H1 (cell line): ENCODE results near the gene GYS2. TPM values are rescaled to one million over a fixed set of nuclear protein-coding genes. Genes with fewer than 3 reads are reported as not detected.

Experiments used
- CTCF ChIA-PET: fragments of 300-600 bp; sonication (Branson Sonifier 250); formaldehyde crosslinking; loops from one replicate; lab custom pipeline; 2021; ENCODE audit not compliant: partially characterized antibody; lab: Charles Lee
- POLR2A ChIA-PET: fragments of 300-600 bp; sonication (Branson Sonifier 250); formaldehyde crosslinking; loops from one replicate; lab custom pipeline; 2021; ENCODE audit warnings: inconsistent platforms; ENCODE audit not compliant: partially characterized antibody; lab: Charles Lee
- DNase-seq, 2 experiments: peaks; one replicate each; pipeline versions ENCODE4 v3.0.0 to v3.0.0-alpha.2; 2010 to 2022; ENCODE audit warnings: low spot score in 2 of 2, low read depth in 1 of 2, mixed read lengths in 1 of 2
- FAIRE-seq: peaks from 2 replicates; lab custom pipeline; 2011; peaks lifted over from hg19 to GRCh38; lab: Jason Lieb, UNC
- H2AFZ ChIP-seq: 2 replicates; pipeline ENCODE4 v1.8.1; 2012; ENCODE audit warnings: low read length, inconsistent platforms
- H2AK5ac ChIP-seq: 2 replicates; pipeline ENCODE4 v1.6.1; 2013; ENCODE audit warnings: low read depth, low read length
- H2BK120ac ChIP-seq: replicated peaks from 2 replicates; pipeline ENCODE3; 2013; ENCODE audit warnings: low read depth, low read length, inconsistent platforms
- H2BK12ac ChIP-seq: 2 replicates; pipeline ENCODE4 v1.6.1; 2013; ENCODE audit warnings: low read depth, low read length
- H2BK15ac ChIP-seq: 2 replicates; pipeline ENCODE4 v1.6.1; 2013; ENCODE audit warnings: low read length
- H2BK20ac ChIP-seq: 2 replicates; pipeline ENCODE4 v1.6.1; 2013; ENCODE audit warnings: low read length
- H2BK5ac ChIP-seq: 2 replicates; pipeline ENCODE4 v1.6.1; 2013; ENCODE audit warnings: low read depth, low read length
- H3K14ac ChIP-seq: 2 replicates; pipeline ENCODE4 v1.6.1; 2013; ENCODE audit warnings: inconsistent platforms; ENCODE audit not compliant: insufficient read length
- H3K18ac ChIP-seq: 2 replicates; pipeline ENCODE4 v1.6.1; 2013; ENCODE audit warnings: low read length; ENCODE audit errors: extremely low read depth
- H3K23ac ChIP-seq: 2 replicates; pipeline ENCODE4 v1.6.1; 2013; ENCODE audit warnings: inconsistent platforms; ENCODE audit not compliant: insufficient read length
- H3K23me2 ChIP-seq: 2 replicates; pipeline ENCODE4 v1.6.1; 2013; ENCODE audit warnings: low read depth, low read length
- H3K27ac ChIP-seq: 2 replicates; pipeline ENCODE4 v1.6.1; 2011; ENCODE audit warnings: low read depth, low read length, inconsistent platforms
- H3K27me3 ChIP-seq, 4 experiments: replicated peaks in 1 of 4; 1 replicate in 1 of 4; 2 replicates in 3 of 4; pipeline versions ENCODE4 v1.6.1 to v1.8.1; 2011 to 2013; ENCODE audit warnings: low read length in 3 of 4, mild to moderate bottlenecking in 3 of 4, inconsistent platforms in 2 of 4, mixed read lengths in 2 of 4, moderate library complexity in 1 of 4; ENCODE audit not compliant: control insufficient read depth in 3 of 4, insufficient read depth in 3 of 4; ENCODE audit errors: extremely low read depth in 1 of 4
- H3K36me3 ChIP-seq, 4 experiments: 2 replicates each; pipeline versions ENCODE4 v1.6.1 to v1.8.1; 2011 to 2013; ENCODE audit warnings: mild to moderate bottlenecking in 4 of 4, low read length in 3 of 4, moderate library complexity in 2 of 4, control low read depth in 1 of 4, inconsistent platforms in 1 of 4; ENCODE audit not compliant: insufficient read depth in 4 of 4, control insufficient read depth in 2 of 4
- H3K4ac ChIP-seq: replicated peaks from 2 replicates; pipeline ENCODE3; 2013; ENCODE audit warnings: low read length, low read depth, mixed read lengths, inconsistent platforms; ENCODE audit not compliant: insufficient read length
- H3K4me1 ChIP-seq, 4 experiments: replicated peaks in 1 of 4; 1 replicate in 1 of 4; 2 replicates in 3 of 4; pipeline versions ENCODE4 v1.6.1 to v1.8.1; 2011 to 2013; ENCODE audit warnings: low read length in 3 of 4, inconsistent platforms in 2 of 4, mixed read lengths in 1 of 4; ENCODE audit not compliant: insufficient read depth in 4 of 4, control insufficient read depth in 3 of 4
- H3K4me2 ChIP-seq, 2 experiments: 2 replicates each; pipeline versions ENCODE4 v1.6.1 to v1.8.1; 2011 to 2013; ENCODE audit warnings: low read depth in 2 of 2, low read length in 2 of 2, control low read depth in 1 of 2, inconsistent platforms in 1 of 2, mild to moderate bottlenecking in 1 of 2; ENCODE audit not compliant: insufficient read depth in 1 of 2
- H3K4me3 ChIP-seq, 4 experiments: fragments of 200-600, 300-600 bp in 1 of 4; sonication (generic), shearing (Covaris generic), sonication (Bioruptor Twin) in 1 of 4; 2 replicates each; pipeline versions ENCODE4 v1.5.1 to v1.8.1; 2011 to 2016; ENCODE audit warnings: low read length in 4 of 4, low read depth in 3 of 4, control low read depth in 2 of 4, inconsistent platforms in 2 of 4, mild to moderate bottlenecking in 2 of 4, mixed read lengths in 1 of 4, moderate library complexity in 1 of 4; ENCODE audit not compliant: insufficient read depth in 2 of 4; ENCODE audit errors: extremely low read depth in 1 of 4
- H3K56ac ChIP-seq: replicated peaks from 2 replicates; pipeline ENCODE3; 2013; ENCODE audit warnings: low read depth, mild to moderate bottlenecking, mixed read lengths, low read length, inconsistent platforms; ENCODE audit not compliant: insufficient read length
- H3K79me1 ChIP-seq: 2 replicates; pipeline ENCODE4 v1.6.1; 2013; ENCODE audit warnings: low read depth, low read length, control low read depth
- H3K79me2 ChIP-seq, 2 experiments: 2 replicates each; pipeline versions ENCODE4 v1.6.1 to v1.8.1; 2012 to 2013; ENCODE audit warnings: low read length in 2 of 2, mild to moderate bottlenecking in 2 of 2, inconsistent platforms in 1 of 2; ENCODE audit not compliant: insufficient read depth in 2 of 2, control insufficient read depth in 1 of 2
- H3K9ac ChIP-seq, 4 experiments: replicated peaks in 1 of 4; 1 replicate in 1 of 4; 2 replicates in 3 of 4; pipeline versions ENCODE4 v1.6.1 to v1.8.1; 2011 to 2013; ENCODE audit warnings: low read depth in 3 of 4, low read length in 3 of 4, control low read depth in 2 of 4, mild to moderate bottlenecking in 2 of 4, moderate library complexity in 2 of 4, inconsistent platforms in 1 of 4; ENCODE audit errors: extremely low read depth in 1 of 4
- H3K9me3 ChIP-seq, 2 experiments: 2 replicates each; pipeline versions ENCODE4 v1.6.1 to v1.8.1; 2012 to 2013; ENCODE audit warnings: mild to moderate bottlenecking in 2 of 2, moderate library complexity in 2 of 2, control low read depth in 1 of 2, inconsistent platforms in 1 of 2, low read depth in 1 of 2, low read length in 1 of 2, mixed read lengths in 1 of 2; ENCODE audit not compliant: insufficient read depth in 2 of 2
- H4K20me1 ChIP-seq, 2 experiments: replicated peaks in 1 of 2; 2 replicates each; pipeline versions ENCODE3 to v1.8.1; 2011 to 2013; ENCODE audit warnings: inconsistent platforms in 2 of 2, low read length in 2 of 2, mild to moderate bottlenecking in 1 of 2; ENCODE audit not compliant: insufficient read depth in 2 of 2, control insufficient read depth in 1 of 2
- H4K5ac ChIP-seq: 2 replicates; pipeline ENCODE4 v1.6.1; 2013; ENCODE audit warnings: low read length, low read depth, mixed read lengths, inconsistent platforms; ENCODE audit not compliant: insufficient read length
- H4K8ac ChIP-seq: 2 replicates; pipeline ENCODE4 v1.8.0; 2013; ENCODE audit warnings: mild to moderate bottlenecking, moderate library complexity, low read length, inconsistent platforms; ENCODE audit not compliant: insufficient read depth; ENCODE audit errors: extremely low read depth
- H4K91ac ChIP-seq: replicated peaks from 2 replicates; pipeline ENCODE3; 2013; ENCODE audit warnings: low read length, mixed read lengths, inconsistent platforms; ENCODE audit not compliant: insufficient read length
- MAX ChIP-seq: IDR thresholded peaks from 2 replicates; pipeline ENCODE4 v1.6.1; 2012; ENCODE audit warnings: inconsistent platforms
- NANOG ChIP-seq: IDR thresholded peaks from 2 replicates; pipeline ENCODE4 v1.6.1; 2011; ENCODE audit warnings: low read length, low read depth, mild to moderate bottlenecking, inconsistent platforms; ENCODE audit not compliant: insufficient read depth, poor library complexity, severe bottlenecking
- NRF1 ChIP-seq: IDR thresholded peaks from 2 replicates; pipeline ENCODE4 v1.6.1; 2011; ENCODE audit warnings: mild to moderate bottlenecking, low read depth, low read length, improper control_type of control experiment
- SP1 ChIP-seq: IDR thresholded peaks from 2 replicates; pipeline ENCODE4 v1.6.1; 2011; ENCODE audit warnings: low read depth, low read length
- TBP ChIP-seq: IDR thresholded peaks from 2 replicates; pipeline ENCODE4 v1.6.1; 2011; ENCODE audit warnings: low read depth, low read length, improper control_type of control experiment
- YY1 ChIP-seq: IDR thresholded peaks from 2 replicates; pipeline ENCODE4 v1.6.1; 2011; ENCODE audit warnings: low read depth, mild to moderate bottlenecking, low read length
- WGBS, 2 experiments: shearing (Covaris generic) in 1 of 2; methylation state at CpG; one replicate each; pipeline versions ENCODE4 v1.1.6 to v1.1.7; 2013 to 2015; ENCODE audit warnings: low lambda C conversion rate in 2 of 2, mixed read lengths in 2 of 2, inconsistent platforms in 1 of 2, low coverage in 1 of 2, missing lambda C conversion rate in 1 of 2; ENCODE audit not compliant: insufficient replicate concordance in 2 of 2, insufficient coverage in 1 of 2, insufficient read length in 1 of 2; ENCODE audit errors: extremely low coverage in 1 of 2, missing lambda C conversion rate in 1 of 2; 5-methylcytosine and 5-hydroxymethylcytosine counted together
- polyA plus RNA-seq, 7 experiments: library from polyadenylated mRNA; depleted of rRNA in 3 of 7; stranded (reverse) in 5 of 7; unstranded in 2 of 7; fragments of >200 nt in 5 of 7; fragments of 200-250 nt in 2 of 7; gene quantifications; 1 replicate in 5 of 7; 2 replicates in 1 of 7; 4 replicates in 1 of 7; pipeline versions ENCODE4 v1.2.1 to v1.2.3, GENCODE V29; 2011 to 2013; ENCODE audit warnings: missing spikeins in 2 of 7, mixed read lengths in 2 of 7
- total RNA-seq: library from RNA; stranded (reverse); fragmentation: NEBNext Ultra II Directional; extraction: Animal tissue kit (Norgen Biotek cat#: 25700); gene quantifications from 2 replicates; pipeline ENCODE4 v1.2.1, GENCODE V29; 2021

Gene GYS2
- total and polyA plus RNA-seq, 2 of the 8 experiments (the other 6 are each of a cell fraction or from before 2014, with no cell fraction given): not detected

- no peak for FAIRE-seq
- no peak overlapping the region for H2BK15ac ChIP-seq
- H2BK120ac ChIP-seq: no peak overlapping the region
- DNase-seq: no peak
- no peak overlapping the region for H3K14ac ChIP-seq
- no peak overlapping the region for H3K23ac ChIP-seq
- H3K4me2 ChIP-seq: no peak overlapping the region
- TF ChIP-seq YY1 (no peak), NANOG (no peak), MAX (no peak), TBP (no peak), SP1 (no peak), NRF1 (no peak)
- H3K4me3 ChIP-seq: no peak overlapping the region
- H3K18ac ChIP-seq: no peak overlapping the region
- H3K9me3 ChIP-seq: no peaks in the 10 kb centered on the region
- H3K23me2 ChIP-seq: no peaks in the 10 kb centered on the region
- no peak overlapping the region for H3K56ac ChIP-seq
- CTCF ChIA-PET: interaction anchor here (1.0 to 1.4 kb wide), 2 partner anchors 10 to 14 kb away, joined by 3 read pairs; no protein-coding TSS in a partner anchor
- no peak overlapping the region for H3K9ac ChIP-seq
- H2BK20ac ChIP-seq: no peak overlapping the region
- 94% methylated on average over 3 of the region's 3 CpGs; no CpG with 5 or more reads in 1 of the 2 experiments for WGBS, 2 experiments
- H4K8ac ChIP-seq: no peak overlapping the region
- H2BK12ac ChIP-seq: no peak overlapping the region
- H3K79me2 ChIP-seq: no peaks in the 10 kb centered on the region
- H2AFZ ChIP-seq: no peak overlapping the region
- H3K4ac ChIP-seq: no peak overlapping the region
- no peaks in the 10 kb centered on the region for H3K36me3 ChIP-seq
- no peaks in the 10 kb centered on the region for H3K27me3 ChIP-seq
- POLR2A ChIA-PET: no interaction called here
- H3K4me1 ChIP-seq: no peaks in the 10 kb centered on the region
- no peaks in the 10 kb centered on the region for H4K20me1 ChIP-seq
- H3K79me1 ChIP-seq: no peaks in the 10 kb centered on the region
- H2BK5ac ChIP-seq: no peak overlapping the region
- H2AK5ac ChIP-seq: no peak overlapping the region
- H3K27ac ChIP-seq: no peak overlapping the region
- H4K5ac ChIP-seq: no peak overlapping the region
- no peak overlapping the region for H4K91ac ChIP-seq
Measured at GRCh38 chr12:21566907-21567394, 37.7 kb downstream of the GYS2 start.
